ENCODE results near the gene KCNJ6.

- TF ChIP-seq, protein P1, sequence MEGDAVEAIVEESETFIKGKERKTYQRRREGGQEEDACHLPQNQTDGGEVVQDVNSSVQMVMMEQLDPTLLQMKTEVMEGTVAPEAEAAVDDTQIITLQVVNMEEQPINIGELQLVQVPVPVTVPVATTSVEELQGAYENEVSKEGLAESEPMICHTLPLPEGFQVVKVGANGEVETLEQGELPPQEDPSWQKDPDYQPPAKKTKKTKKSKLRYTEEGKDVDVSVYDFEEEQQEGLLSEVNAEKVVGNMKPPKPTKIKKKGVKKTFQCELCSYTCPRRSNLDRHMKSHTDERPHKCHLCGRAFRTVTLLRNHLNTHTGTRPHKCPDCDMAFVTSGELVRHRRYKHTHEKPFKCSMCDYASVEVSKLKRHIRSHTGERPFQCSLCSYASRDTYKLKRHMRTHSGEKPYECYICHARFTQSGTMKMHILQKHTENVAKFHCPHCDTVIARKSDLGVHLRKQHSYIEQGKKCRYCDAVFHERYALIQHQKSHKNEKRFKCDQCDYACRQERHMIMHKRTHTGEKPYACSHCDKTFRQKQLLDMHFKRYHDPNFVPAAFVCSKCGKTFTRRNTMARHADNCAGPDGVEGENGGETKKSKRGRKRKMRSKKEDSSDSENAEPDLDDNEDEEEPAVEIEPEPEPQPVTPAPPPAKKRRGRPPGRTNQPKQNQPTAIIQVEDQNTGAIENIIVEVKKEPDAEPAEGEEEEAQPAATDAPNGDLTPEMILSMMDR (IDR thresholded peaks at IDR 0.05), result no peak
- TF ChIP-seq POLR2AphosphoS5 (IDR thresholded peaks at IDR 0.05; ENCODE audit: low read depth, low read length), result no peak
These were observed 321.7 kb downstream of the KCNJ6 start for GRCh38 chr21:37594472-37594951.
